A549 treated with AZD2906 at 1 μM for 4 hours (cell line): ENCODE measurements around the gene MYADM. TPM values are rescaled to one million over a fixed set of nuclear protein-coding genes. Genes with fewer than 3 reads are reported as not detected.

Experiments used
- total RNA-seq: library from RNA; stranded (reverse); fragments of 200-300 nt; extraction: Qiagen RNA extraction; gene quantifications from 5 replicates; pipeline ENCODE4 v1.2.3, GENCODE V29; 2022

MYADM gene, protein sequence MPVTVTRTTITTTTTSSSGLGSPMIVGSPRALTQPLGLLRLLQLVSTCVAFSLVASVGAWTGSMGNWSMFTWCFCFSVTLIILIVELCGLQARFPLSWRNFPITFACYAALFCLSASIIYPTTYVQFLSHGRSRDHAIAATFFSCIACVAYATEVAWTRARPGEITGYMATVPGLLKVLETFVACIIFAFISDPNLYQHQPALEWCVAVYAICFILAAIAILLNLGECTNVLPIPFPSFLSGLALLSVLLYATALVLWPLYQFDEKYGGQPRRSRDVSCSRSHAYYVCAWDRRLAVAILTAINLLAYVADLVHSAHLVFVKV
- total RNA-seq, result 231 to 314 TPM (median 278 TPM) in 5 replicates

GRCh38 chr19:53867225-53868090 lies at the start of gene MYADM:
Gene MYADM (plus strand): TSS chr19:53867883. CDS start chr19:53873530, 5,647 bp downstream.

GRCh38 chr19:53824134-53824611 lies 43.5 kb upstream of the MYADM start, which contains the start of gene NLRP12:
Gene NLRP12 (minus strand): TSS chr19:53824314. CDS start chr19:53824174, 140 bp downstream.

GRCh38 chr19:53881482-53882390 lies 14.1 kb downstream of the MYADM start, which contains the start of gene PRKCG:
Gene PRKCG (plus strand): TSS chr19:53882197. CDS start chr19:53882495, 298 bp downstream.

DNA sequence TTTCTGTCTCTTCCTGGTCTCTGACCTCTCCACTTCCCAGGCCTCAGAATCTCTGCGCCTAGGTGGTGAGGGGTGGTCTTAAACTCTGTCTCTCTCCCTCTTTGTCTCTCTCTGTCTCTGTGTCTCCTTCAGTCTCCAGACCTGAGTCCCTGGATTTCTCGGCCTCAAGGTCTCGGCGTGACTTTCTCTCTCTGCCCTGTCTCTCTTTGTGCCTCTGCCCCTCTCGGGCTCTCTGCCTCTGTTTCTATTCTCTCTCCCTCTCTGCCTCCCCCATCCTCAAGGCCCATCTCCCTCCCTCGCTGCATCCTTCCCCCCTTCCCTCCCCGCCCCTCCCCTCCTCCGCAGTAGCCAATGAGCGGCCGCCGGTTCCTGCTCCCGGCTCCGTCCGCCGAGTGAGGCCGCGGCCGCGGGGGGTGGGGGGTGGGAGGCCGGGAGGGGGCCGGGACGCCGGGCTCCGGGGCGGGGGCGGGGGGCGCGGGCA lies 41.3 kb downstream of the MYADM start, which contains the start of gene CACNG7:
CACNG7 (plus strand) TSS at position 344 of the 481 bp plus-strand sequence. CDS start 3,554 bp downstream, outside the sequence.

Other genes starting within 250 kb of the MYADM start
- gene DPRX, start 235.9 kb upstream of the MYADM start, total RNA-seq, result not detected in 5 replicates
- gene NLRP12, start 43.6 kb upstream of the MYADM start, total RNA-seq, result not detected in 5 replicates
- gene PRKCG, start 14.3 kb downstream of the MYADM start, total RNA-seq, result 4.0 to 6.3 TPM (median 5.3 TPM) in 5 replicates
- 5.7 to 8.7 TPM (median 8.1 TPM) in 5 replicates for gene CACNG7, start 41.4 kb downstream of the MYADM start, total RNA-seq
- gene CACNG8, start 95.1 kb downstream of the MYADM start, total RNA-seq, result 0.47 to 0.82 TPM (median 0.75 TPM) in 5 replicates
- gene CACNG6, start 123.8 kb downstream of the MYADM start, total RNA-seq, result 10.3 to 12.7 TPM (median 11.0 TPM) in 5 replicates
- gene VSTM1, start 196.0 kb downstream of the MYADM start, total RNA-seq, result 0.43 to 0.83 TPM (median 0.50 TPM) in 5 replicates
- gene TARM1, start 213.5 kb downstream of the MYADM start, total RNA-seq, result not detected in 5 replicates
- 0.18 to 0.42 TPM (median 0.33 TPM) in 5 replicates for gene OSCAR, start 232.9 kb downstream of the MYADM start, total RNA-seq
- 164 to 263 TPM (median 226 TPM) in 5 replicates for gene NDUFA3, start 235.0 kb downstream of the MYADM start, total RNA-seq
- gene TFPT, start 247.8 kb downstream of the MYADM start, total RNA-seq, result 18.7 to 23.8 TPM (median 19.6 TPM) in 5 replicates
- gene PRPF31, start 247.9 kb downstream of the MYADM start, total RNA-seq, result 104 to 124 TPM (median 113 TPM) in 5 replicates